DOHH2 (cell line): ENCODE measurements around the gene AKAP7.

Experiments used
- H3F3A ChIP-seq: fragments of 200-600 bp; sonication (generic), shearing (Covaris generic); 2 replicates; pipeline ENCODE4 v1.6.0; 2016; ENCODE audit warnings: antibody characterized with exemption, mild to moderate bottlenecking; ENCODE audit not compliant: control insufficient read depth, insufficient read depth
- H3K27ac ChIP-seq: fragments of 200-600 bp; sonication (generic); 2 replicates; pipeline ENCODE4 v1.5.1; 2014; ENCODE audit warnings: low read depth, mild to moderate bottlenecking, low read length, moderate library complexity
- H3K27me3 ChIP-seq: fragments of 200-600 bp; sonication (generic); 2 replicates; pipeline ENCODE4 v1.6.1; 2014; ENCODE audit warnings: mild to moderate bottlenecking, low read length, mixed read lengths; ENCODE audit not compliant: control insufficient read depth
- H3K36me3 ChIP-seq: fragments of 200-600 bp; sonication (generic); 2 replicates; pipeline ENCODE4 v1.6.1; 2014; ENCODE audit warnings: mild to moderate bottlenecking, low read length, moderate library complexity, mixed read lengths; ENCODE audit not compliant: control insufficient read depth
- H3K4me1 ChIP-seq: fragments of 200-600 bp; sonication (generic); 2 replicates; pipeline ENCODE4 v1.6.1; 2014; ENCODE audit warnings: mild to moderate bottlenecking, low read length, mixed read lengths; ENCODE audit not compliant: control insufficient read depth
- H3K4me2 ChIP-seq: fragments of 200-600 bp; sonication (generic); 2 replicates; pipeline ENCODE4 v1.6.0; 2014; ENCODE audit warnings: mild to moderate bottlenecking, low read length, moderate library complexity
- H3K4me3 ChIP-seq: fragments of 200-600 bp; sonication (generic); 2 replicates; pipeline ENCODE4 v1.5.1; 2014; ENCODE audit warnings: mild to moderate bottlenecking, low read length, mixed read lengths
- H3K79me2 ChIP-seq: fragments of 200-600 bp; sonication (generic); 2 replicates; pipeline ENCODE4 v1.6.1; 2014; ENCODE audit warnings: mild to moderate bottlenecking, low read length, mixed read lengths; ENCODE audit not compliant: control insufficient read depth
- H3K9me2 ChIP-seq: fragments of 200-600 bp; sonication (generic); replicated peaks from 2 replicates; pipeline ENCODE4 v1.6.1; 2014; ENCODE audit warnings: mild to moderate bottlenecking, low read length, mixed read lengths; ENCODE audit not compliant: control insufficient read depth
- H3K9me3 ChIP-seq: fragments of 200-600 bp; sonication (generic); 2 replicates; pipeline ENCODE4 v1.6.1; 2014; ENCODE audit warnings: antibody characterized with exemption, low read length, mixed read lengths; ENCODE audit not compliant: control insufficient read depth, insufficient read depth
- H4K20me1 ChIP-seq: fragments of 200-600 bp; sonication (generic); 2 replicates; pipeline ENCODE4 v1.6.0; 2014; ENCODE audit warnings: low read depth, mild to moderate bottlenecking, antibody characterized with exemption, low read length, moderate library complexity; ENCODE audit not compliant: control insufficient read depth, insufficient read depth
- EZH2phosphoT487 ChIP-seq: fragments of 200-600 bp; sonication (generic); IDR thresholded peaks from 2 replicates; pipeline ENCODE4 v1.6.1; 2017; ENCODE audit warnings: borderline replicate concordance, mild to moderate bottlenecking, antibody characterized with exemption, low read length, moderate library complexity, mixed read lengths
- TF ChIP-seq, protein P1 (sequence below): fragments of 200-600 bp; sonication (generic); IDR thresholded peaks from one replicate; pipeline ENCODE4 v1.5.1; 2014; ENCODE audit warnings: antibody characterized with exemption, mild to moderate bottlenecking, low read depth, low read length; ENCODE audit not compliant: poor library complexity, severe bottlenecking

AKAP7 gene

DNA sequence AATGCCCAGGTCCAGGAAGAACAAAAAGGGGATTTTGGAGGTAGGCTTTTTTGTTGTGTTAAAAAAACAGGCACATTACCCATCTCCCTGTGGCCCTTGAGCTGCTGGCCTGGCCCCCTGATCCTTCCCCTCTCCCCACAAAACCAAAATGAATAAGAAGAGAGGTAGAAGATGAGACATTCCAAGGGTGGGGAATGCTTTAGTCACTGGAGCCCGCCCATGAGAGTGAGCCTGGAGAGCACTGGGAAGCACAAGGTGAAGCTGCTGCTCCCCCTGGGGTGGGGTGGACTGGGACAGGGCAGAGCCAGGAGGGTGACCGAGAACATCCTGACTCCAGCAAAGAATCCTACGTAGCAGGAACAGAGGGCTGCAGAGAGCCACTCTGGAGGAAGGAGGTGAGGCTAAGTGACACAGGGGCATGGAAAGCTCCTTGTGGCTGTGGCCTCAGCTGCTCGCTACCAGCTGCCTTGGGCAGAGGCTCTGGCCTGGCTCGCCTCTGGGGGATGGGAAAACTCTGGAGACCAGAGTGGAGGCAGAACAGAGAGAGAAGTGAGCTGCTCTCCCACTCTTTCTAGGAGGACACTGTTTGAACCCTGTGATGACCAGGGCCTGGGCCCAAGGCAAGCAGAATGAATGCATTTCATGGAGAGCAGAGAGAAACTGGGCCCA lies 48.3 kb downstream of the AKAP7 start:
- Histone ChIP-seq H3K27ac (no peak overlapping the region), H3K4me3 (no peak overlapping the region), H3K4me1 (peaks cover 3% of the 10 kb centered on the region), H3K79me2 (no peaks in the 10 kb centered on the region), H3K4me2 (no peak overlapping the region), H3K9me2 (no peaks in the 10 kb centered on the region), H3K9me3 (no peaks in the 10 kb centered on the region), H4K20me1 (no peaks in the 10 kb centered on the region), H3F3A (no peaks in the 10 kb centered on the region), H3K36me3 (no peaks in the 10 kb centered on the region), H3K27me3 (no peaks in the 10 kb centered on the region)
- TF ChIP-seq EZH2phosphoT487, result no peak
- TF ChIP-seq, protein P1, sequence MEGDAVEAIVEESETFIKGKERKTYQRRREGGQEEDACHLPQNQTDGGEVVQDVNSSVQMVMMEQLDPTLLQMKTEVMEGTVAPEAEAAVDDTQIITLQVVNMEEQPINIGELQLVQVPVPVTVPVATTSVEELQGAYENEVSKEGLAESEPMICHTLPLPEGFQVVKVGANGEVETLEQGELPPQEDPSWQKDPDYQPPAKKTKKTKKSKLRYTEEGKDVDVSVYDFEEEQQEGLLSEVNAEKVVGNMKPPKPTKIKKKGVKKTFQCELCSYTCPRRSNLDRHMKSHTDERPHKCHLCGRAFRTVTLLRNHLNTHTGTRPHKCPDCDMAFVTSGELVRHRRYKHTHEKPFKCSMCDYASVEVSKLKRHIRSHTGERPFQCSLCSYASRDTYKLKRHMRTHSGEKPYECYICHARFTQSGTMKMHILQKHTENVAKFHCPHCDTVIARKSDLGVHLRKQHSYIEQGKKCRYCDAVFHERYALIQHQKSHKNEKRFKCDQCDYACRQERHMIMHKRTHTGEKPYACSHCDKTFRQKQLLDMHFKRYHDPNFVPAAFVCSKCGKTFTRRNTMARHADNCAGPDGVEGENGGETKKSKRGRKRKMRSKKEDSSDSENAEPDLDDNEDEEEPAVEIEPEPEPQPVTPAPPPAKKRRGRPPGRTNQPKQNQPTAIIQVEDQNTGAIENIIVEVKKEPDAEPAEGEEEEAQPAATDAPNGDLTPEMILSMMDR, result no peak

DNA sequence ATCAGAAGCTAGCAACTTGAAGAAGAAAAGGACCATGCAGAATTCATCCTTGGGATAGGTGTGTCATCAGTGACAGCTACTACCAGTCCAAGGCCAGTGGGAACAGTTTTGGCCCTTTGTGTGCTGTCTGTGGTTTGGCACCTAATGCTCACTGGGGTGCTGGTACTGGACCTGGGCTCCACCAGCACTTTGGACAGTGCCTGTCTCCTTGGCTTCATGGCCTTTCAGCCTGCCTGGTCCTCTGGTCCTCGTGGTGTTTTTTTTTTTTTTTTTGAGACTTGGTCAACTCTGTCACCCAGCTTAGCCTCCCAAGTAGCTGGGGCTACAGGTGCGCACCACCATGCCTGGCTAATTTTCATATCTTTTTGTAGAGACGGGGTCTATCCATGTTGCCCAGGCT lies 56.3 kb downstream of the AKAP7 start:
- no peaks in the 10 kb centered on the region for H3K9me2 ChIP-seq
- 0 out of 2 replicates have a peak, but pooled peaks cover 5% of the 10 kb centered on the region for H3K27me3 ChIP-seq
- no peaks in the 10 kb centered on the region for H3K4me1 ChIP-seq
- no peaks in the 10 kb centered on the region for H3K79me2 ChIP-seq
- no peak overlapping the region for H3K4me3 ChIP-seq
- no peaks in the 10 kb centered on the region for H3F3A ChIP-seq
- no peaks in the 10 kb centered on the region for H3K36me3 ChIP-seq
- peaks cover 5% of the 10 kb centered on the region; the same call in 1 of the 2 replicates for H3K9me3 ChIP-seq
- H3K27ac ChIP-seq, result no peak overlapping the region
- H3K4me2 ChIP-seq, result no peak overlapping the region
- TF ChIP-seq, protein P1, result no peak
- no peak for TF ChIP-seq EZH2phosphoT487
- H4K20me1 ChIP-seq, result no peaks in the 10 kb centered on the region

DNA sequence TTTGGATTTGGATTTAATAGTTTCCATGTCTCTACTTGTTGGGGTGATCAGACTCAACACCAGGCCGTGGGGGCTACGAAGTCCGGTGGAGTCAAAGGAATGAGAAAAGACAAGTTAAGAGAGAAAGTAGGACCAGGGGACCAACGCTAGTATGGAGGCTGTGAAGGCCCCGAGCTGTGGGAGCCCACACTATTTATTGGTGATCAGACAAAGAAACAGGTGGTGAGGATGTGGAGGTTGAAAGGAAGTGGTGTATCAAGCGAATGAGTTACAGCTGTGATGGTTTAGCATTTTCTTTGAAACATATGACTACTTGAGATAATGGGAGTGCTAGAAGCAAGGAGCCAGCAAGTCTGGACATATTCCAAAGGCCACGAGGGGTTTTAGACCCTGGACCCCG lies 62.4 kb downstream of the AKAP7 start:
- TF ChIP-seq, protein P1, result no peak
- no peak for TF ChIP-seq EZH2phosphoT487
- no peaks in the 10 kb centered on the region for H3F3A ChIP-seq
- no peak overlapping the region for H3K4me3 ChIP-seq
- no peaks in the 10 kb centered on the region; the same call in 1 of the 2 replicates for H3K27me3 ChIP-seq
- H3K4me1 ChIP-seq, result peaks cover 19% of the 10 kb centered on the region
- H4K20me1 ChIP-seq, result no peaks in the 10 kb centered on the region
- no peaks in the 10 kb centered on the region for H3K79me2 ChIP-seq
- H3K27ac ChIP-seq, result no peak overlapping the region
- peaks cover 5% of the 10 kb centered on the region; the same call in 1 of the 2 replicates for H3K9me3 ChIP-seq
- H3K9me2 ChIP-seq, result no peaks in the 10 kb centered on the region
- H3K36me3 ChIP-seq, result no peaks in the 10 kb centered on the region
- H3K4me2 ChIP-seq, result no peak overlapping the region
